PFSK-1 (cell line): ENCODE results near the gene DOK5.

Experiments used
- FOXP2 ChIP-seq: optimal IDR thresholded peaks from 2 replicates; pipeline ENCODE3; 2011; ENCODE audit warnings: borderline replicate concordance, control low read depth, inconsistent platforms; ENCODE audit not compliant: insufficient read depth; ENCODE audit errors: extremely low read length, extremely low read depth
- POLR2AphosphoS5 ChIP-seq: IDR thresholded peaks from 2 replicates; pipeline ENCODE4 v1.6.1; 2012; ENCODE audit warnings: low read depth, mild to moderate bottlenecking, control low read depth, low read length, moderate library complexity
- SIN3A ChIP-seq: IDR thresholded peaks from 2 replicates; pipeline ENCODE4 v1.6.1; 2012; ENCODE audit warnings: mild to moderate bottlenecking, low read length, moderate library complexity, borderline replicate concordance; ENCODE audit not compliant: insufficient read depth
- TAF1 ChIP-seq: IDR thresholded peaks from 2 replicates; pipeline ENCODE4 v1.6.1; 2012; ENCODE audit warnings: low read length, control low read depth, borderline replicate concordance; ENCODE audit not compliant: insufficient read depth
- TF ChIP-seq, protein P1 (sequence below), 2 experiments: IDR thresholded peaks; 2 replicates each; pipeline versions ENCODE4 v1.6.1 to v1.8.0; 2011 to 2012; ENCODE audit warnings: low read depth in 2 of 2, low read length in 2 of 2, control low read depth in 1 of 2, inconsistent platforms in 1 of 2, mild to moderate bottlenecking in 1 of 2, moderate library complexity in 1 of 2; ENCODE audit not compliant: insufficient read depth in 1 of 2

DNA sequence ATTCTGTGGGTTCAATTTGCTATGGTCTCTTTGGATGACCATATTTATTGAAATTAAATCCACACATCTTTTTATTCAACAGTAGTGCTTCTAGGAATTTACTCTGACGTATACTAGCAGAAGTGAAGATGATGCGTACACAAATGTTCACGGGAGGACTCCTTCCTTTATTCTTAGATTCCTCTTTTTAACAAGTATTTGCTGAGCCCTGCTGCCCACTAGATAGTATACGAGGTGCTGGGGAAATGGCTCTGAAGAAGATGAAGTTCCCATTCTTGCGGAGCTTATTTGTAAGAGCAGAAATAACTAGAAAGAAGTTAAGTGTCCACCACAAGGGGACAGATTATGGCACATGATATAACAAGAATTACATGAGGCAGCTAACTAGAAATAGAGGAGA lies 145.2 kb downstream of the DOK5 start:
- TF ChIP-seq POLR2AphosphoS5 = no peak
- TF ChIP-seq, protein P1, sequence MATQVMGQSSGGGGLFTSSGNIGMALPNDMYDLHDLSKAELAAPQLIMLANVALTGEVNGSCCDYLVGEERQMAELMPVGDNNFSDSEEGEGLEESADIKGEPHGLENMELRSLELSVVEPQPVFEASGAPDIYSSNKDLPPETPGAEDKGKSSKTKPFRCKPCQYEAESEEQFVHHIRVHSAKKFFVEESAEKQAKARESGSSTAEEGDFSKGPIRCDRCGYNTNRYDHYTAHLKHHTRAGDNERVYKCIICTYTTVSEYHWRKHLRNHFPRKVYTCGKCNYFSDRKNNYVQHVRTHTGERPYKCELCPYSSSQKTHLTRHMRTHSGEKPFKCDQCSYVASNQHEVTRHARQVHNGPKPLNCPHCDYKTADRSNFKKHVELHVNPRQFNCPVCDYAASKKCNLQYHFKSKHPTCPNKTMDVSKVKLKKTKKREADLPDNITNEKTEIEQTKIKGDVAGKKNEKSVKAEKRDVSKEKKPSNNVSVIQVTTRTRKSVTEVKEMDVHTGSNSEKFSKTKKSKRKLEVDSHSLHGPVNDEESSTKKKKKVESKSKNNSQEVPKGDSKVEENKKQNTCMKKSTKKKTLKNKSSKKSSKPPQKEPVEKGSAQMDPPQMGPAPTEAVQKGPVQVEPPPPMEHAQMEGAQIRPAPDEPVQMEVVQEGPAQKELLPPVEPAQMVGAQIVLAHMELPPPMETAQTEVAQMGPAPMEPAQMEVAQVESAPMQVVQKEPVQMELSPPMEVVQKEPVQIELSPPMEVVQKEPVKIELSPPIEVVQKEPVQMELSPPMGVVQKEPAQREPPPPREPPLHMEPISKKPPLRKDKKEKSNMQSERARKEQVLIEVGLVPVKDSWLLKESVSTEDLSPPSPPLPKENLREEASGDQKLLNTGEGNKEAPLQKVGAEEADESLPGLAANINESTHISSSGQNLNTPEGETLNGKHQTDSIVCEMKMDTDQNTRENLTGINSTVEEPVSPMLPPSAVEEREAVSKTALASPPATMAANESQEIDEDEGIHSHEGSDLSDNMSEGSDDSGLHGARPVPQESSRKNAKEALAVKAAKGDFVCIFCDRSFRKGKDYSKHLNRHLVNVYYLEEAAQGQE (IDR thresholded peaks at IDR 0.05; ENCODE audit: insufficient read depth in 1 of 2, low read depth in 2 of 2, low read length in 2 of 2) = no peak
- TF ChIP-seq SIN3A = no peak
- no peak for TF ChIP-seq TAF1
- no peak for TF ChIP-seq FOXP2
